NCI-H748 (cell line): ENCODE results near the gene ZNF33A.
"Not testable (repeated sequence)": the region's sequence is repeated elsewhere in the genome, so short reads cannot be mapped to it uniquely, and the experiment has no call there.

Source experiments
- DNase-seq: peaks from one replicate; lab custom pipeline; 2025; ENCODE audit not compliant: unreplicated experiment; lab: John Stamatoyannopoulos, UW

ZNF33A gene

GRCh38 chr10:38043516-38043915 is 33.0 kb downstream of the ZNF33A start:
- no peak for DNase-seq

- no peak for DNase-seq
Measured at GRCh38 chr10:38045129-38045528, 34.7 kb downstream of the ZNF33A start.

- DNase-seq, result no peak
Measured at GRCh38 chr10:38047666-38048065, 37.2 kb downstream of the ZNF33A start.

GRCh38 chr10:38050212-38050611 is 39.7 kb downstream of the ZNF33A start:
- DNase-seq, result peak; percentile 0

GRCh38 chr10:38054361-38054797 is 43.9 kb downstream of the ZNF33A start:
- no peak for DNase-seq

- DNase-seq, result not testable (repeated sequence)
Measured at GRCh38 chr10:38055274-38055894, 44.9 kb downstream of the ZNF33A start.

GRCh38 chr10:38069663-38070062 is 59.2 kb downstream of the ZNF33A start:
- DNase-seq, result not testable (repeated sequence)

GRCh38 chr10:38070501-38070900 is 60.0 kb downstream of the ZNF33A start:
- no peak for DNase-seq

- DNase-seq, result no peak
Measured at GRCh38 chr10:38072552-38072951, 62.1 kb downstream of the ZNF33A start.

- DNase-seq, result no peak
Measured at GRCh38 chr10:38076687-38077086, 66.2 kb downstream of the ZNF33A start.

- not testable (repeated sequence) for DNase-seq
Measured at GRCh38 chr10:38093318-38093717, 82.8 kb downstream of the ZNF33A start.

GRCh38 chr10:38093816-38094157 is 83.3 kb downstream of the ZNF33A start:
- DNase-seq, result no peak

GRCh38 chr10:38094158-38094926 is 83.9 kb downstream of the ZNF33A start, which contains the start of gene ZNF37A:
Gene ZNF37A (plus strand): TSS chr10:38094337. CDS start chr10:38096618, 2,281 bp downstream.
- peak; percentile 95 for DNase-seq

- DNase-seq, result no peak
Measured at GRCh38 chr10:38094927-38095574, 84.6 kb downstream of the ZNF33A start.

- DNase-seq, result no peak
Measured at GRCh38 chr10:38102880-38103279, 92.4 kb downstream of the ZNF33A start.

- DNase-seq, result no peak
Measured at GRCh38 chr10:38103756-38104155, 93.3 kb downstream of the ZNF33A start.

GRCh38 chr10:38112159-38112558 is 101.7 kb downstream of the ZNF33A start:
- no peak for DNase-seq
